ENCODE measurements around the gene RPL3.

- TF ChIP-seq CTCF (conservative IDR thresholded peaks at IDR 0.05; ENCODE audit: low read depth, low read length) (no peak), POLR2A (IDR thresholded peaks at IDR 0.05; ENCODE audit: low read depth, low read length) (no peak)
Observed at GRCh38 chr22:39362932-39363331, 43.5 kb upstream of the RPL3 start.

All from IMR-90 (cell line).